Natural killer cell (primary cell): ENCODE data around the gene HAPLN3. TPM values are rescaled to one million over a fixed set of nuclear protein-coding genes. Genes with fewer than 3 reads are reported as not detected.

Experiments
- ATAC-seq, 3 donors: fragments of 150-1000 bp in 2 of 3; fragments of 200-7000 bp in 1 of 3; cut with Tn5 transposase; 1 replicate in 1 of 3; 2 replicates in 2 of 3; pipeline ENCODE4 v1.10.0; 2021; ENCODE audit warnings: mild to moderate bottlenecking in 2 of 3, moderate library complexity in 2 of 3
- DNase-seq, 2 donors: peaks; one replicate each; pipeline versions ENCODE4 v3.0.0 to v3.0.0-alpha.2; 2013 to 2021; ENCODE audit warnings: mixed read lengths in 1 of 2
- H3K27ac ChIP-seq: one replicate; pipeline ENCODE4 v1.5.1; 2013; ENCODE audit warnings: mild to moderate bottlenecking, low read length
- H3K27me3 ChIP-seq: one replicate; pipeline ENCODE4 v1.6.1; 2013; ENCODE audit warnings: low read length; ENCODE audit not compliant: control insufficient read depth, insufficient read depth
- H3K36me3 ChIP-seq: one replicate; pipeline ENCODE4 v1.6.1; 2013; ENCODE audit warnings: low read length; ENCODE audit not compliant: control insufficient read depth, insufficient read depth
- H3K4me1 ChIP-seq: one replicate; pipeline ENCODE4 v1.6.1; 2013; ENCODE audit warnings: low read length; ENCODE audit not compliant: control insufficient read depth, insufficient read depth
- H3K4me3 ChIP-seq: one replicate; pipeline ENCODE4 v1.5.1; 2013; ENCODE audit warnings: low read length
- H3K9me3 ChIP-seq: one replicate; pipeline ENCODE4 v1.6.1; 2013; ENCODE audit warnings: low read length; ENCODE audit not compliant: control insufficient read depth, insufficient read depth
- H3K27ac Mint-ChIP-seq, 2 donors: one replicate each; pipeline ENCODE4 v1.8.0; 2022; ENCODE audit warnings: mild to moderate bottlenecking in 2 of 2, mixed read lengths in 2 of 2, moderate library complexity in 1 of 2
- H3K27me3 Mint-ChIP-seq, 2 donors: one replicate each; pipeline ENCODE4 v1.8.0; 2022; ENCODE audit warnings: low read depth in 2 of 2, mixed read lengths in 2 of 2
- H3K36me3 Mint-ChIP-seq: one replicate; pipeline ENCODE4 v1.8.0; 2022; ENCODE audit warnings: mixed read lengths
- H3K4me1 Mint-ChIP-seq, 2 donors: one replicate each; pipeline ENCODE4 v1.8.0; 2022; ENCODE audit warnings: mixed read lengths in 2 of 2
- H3K4me3 Mint-ChIP-seq: one replicate; pipeline ENCODE4 v1.8.0; 2022; ENCODE audit warnings: mild to moderate bottlenecking, moderate library complexity, mixed read lengths
- H3K9me3 Mint-ChIP-seq, 2 donors: one replicate each; pipeline ENCODE4 v1.8.0; 2022; ENCODE audit warnings: mixed read lengths in 2 of 2
- WGBS: methylation state at CpG from one replicate; pipeline ENCODE4 v1.1.7; 2013; ENCODE audit warnings: missing lambda C conversion rate; ENCODE audit not compliant: insufficient coverage; 5-methylcytosine and 5-hydroxymethylcytosine counted together
- intact Hi-C: fragments of 100-400 bp; cut with micrococcal nuclease; formaldehyde crosslinking; loops from one replicate; pipeline ENCODE4 v1.14.2; 2022
- total RNA-seq, 4 donors: library from RNA; stranded (reverse); fragments of 120-200 nt in 1 of 4; gene quantifications; one replicate each; pipeline versions ENCODE4 v1.2.3 to v1.2.4, GENCODE V29; 2013 to 2022
- TF ChIP-seq, protein P1 (sequence below): fragments of 200-600 bp; IDR thresholded peaks from one replicate; pipeline ENCODE4 v1.8.0; 2022; ENCODE audit warnings: antibody characterized with exemption

HAPLN3 gene
- total RNA-seq, 3 donors from 2014 or later (not counting 1 experiment from before 2014, with no cell fraction given): 10.1 to 10.8 (median 10.4) TPM

DNA sequence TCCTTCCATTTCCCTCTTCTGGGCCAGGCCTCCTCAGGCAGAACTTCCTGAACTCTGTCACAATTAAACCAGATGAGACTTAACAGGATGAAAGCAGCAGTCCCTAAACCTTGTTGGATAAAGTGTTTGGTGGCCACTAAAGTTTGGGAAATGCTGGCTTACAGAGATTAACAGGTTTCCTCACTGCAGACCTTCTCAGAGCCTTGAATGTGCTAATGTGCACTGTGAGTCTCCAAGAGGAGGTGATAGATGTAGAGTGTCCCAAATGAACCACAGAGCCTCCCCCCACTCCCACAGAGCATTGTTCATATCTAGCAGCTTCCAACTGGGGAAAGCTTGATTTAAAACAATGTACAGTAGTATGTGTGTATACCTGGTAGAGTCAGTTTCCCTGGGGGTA lies 42.9 kb downstream of the HAPLN3 start:
- Mint-ChIP-seq H3K9me3 (peaks cover 0 to 3% of the 10 kb centered on the region in 2 donors), H3K27ac (no peak overlapping the region), H3K36me3 (no peaks in the 10 kb centered on the region), H3K4me3 (no peak overlapping the region), H3K4me1 (no peaks in the 10 kb centered on the region), H3K27me3 (peaks cover 3 to 9% of the 10 kb centered on the region in 2 donors)
- Histone ChIP-seq H3K9me3 (peaks cover 18% of the 10 kb centered on the region), H3K27me3 (no peaks in the 10 kb centered on the region), H3K4me1 (no peaks in the 10 kb centered on the region), H3K27ac (no peak overlapping the region), H3K4me3 (no peak overlapping the region), H3K36me3 (no peaks in the 10 kb centered on the region)
- DNase-seq (no peak), ATAC-seq (no peak)
- intact Hi-C loops: no loop called here
- TF ChIP-seq, protein P1, sequence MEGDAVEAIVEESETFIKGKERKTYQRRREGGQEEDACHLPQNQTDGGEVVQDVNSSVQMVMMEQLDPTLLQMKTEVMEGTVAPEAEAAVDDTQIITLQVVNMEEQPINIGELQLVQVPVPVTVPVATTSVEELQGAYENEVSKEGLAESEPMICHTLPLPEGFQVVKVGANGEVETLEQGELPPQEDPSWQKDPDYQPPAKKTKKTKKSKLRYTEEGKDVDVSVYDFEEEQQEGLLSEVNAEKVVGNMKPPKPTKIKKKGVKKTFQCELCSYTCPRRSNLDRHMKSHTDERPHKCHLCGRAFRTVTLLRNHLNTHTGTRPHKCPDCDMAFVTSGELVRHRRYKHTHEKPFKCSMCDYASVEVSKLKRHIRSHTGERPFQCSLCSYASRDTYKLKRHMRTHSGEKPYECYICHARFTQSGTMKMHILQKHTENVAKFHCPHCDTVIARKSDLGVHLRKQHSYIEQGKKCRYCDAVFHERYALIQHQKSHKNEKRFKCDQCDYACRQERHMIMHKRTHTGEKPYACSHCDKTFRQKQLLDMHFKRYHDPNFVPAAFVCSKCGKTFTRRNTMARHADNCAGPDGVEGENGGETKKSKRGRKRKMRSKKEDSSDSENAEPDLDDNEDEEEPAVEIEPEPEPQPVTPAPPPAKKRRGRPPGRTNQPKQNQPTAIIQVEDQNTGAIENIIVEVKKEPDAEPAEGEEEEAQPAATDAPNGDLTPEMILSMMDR: no peak

DNA sequence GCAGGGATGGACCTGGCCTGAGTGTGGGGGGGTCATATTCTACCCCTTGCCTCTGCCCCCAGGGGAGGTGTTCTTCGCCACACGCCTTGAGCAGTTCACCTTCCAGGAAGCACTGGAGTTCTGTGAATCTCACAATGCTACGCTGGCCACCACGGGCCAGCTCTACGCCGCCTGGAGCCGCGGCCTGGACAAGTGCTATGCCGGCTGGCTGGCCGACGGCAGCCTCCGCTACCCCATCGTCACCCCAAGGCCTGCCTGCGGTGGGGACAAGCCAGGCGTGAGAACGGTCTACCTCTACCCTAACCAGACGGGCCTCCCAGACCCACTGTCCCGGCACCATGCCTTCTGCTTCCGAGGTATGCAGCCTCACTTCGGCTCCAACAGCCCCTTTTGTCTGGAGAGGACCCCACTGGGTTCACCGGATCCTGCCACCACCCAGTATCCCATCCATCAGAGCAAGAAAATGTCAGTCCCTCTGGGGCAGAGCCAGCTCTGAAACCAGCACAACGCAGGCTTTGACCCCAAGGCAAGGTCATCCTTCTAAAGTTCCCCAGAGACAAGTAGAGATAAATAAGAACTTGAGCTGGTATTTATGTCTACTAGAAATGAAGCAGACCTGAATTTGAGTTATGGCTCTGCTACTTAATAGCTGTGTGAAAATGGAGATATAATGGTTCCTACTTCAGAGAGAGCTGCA lies 45.8 kb downstream of the HAPLN3 start:
- Mint-ChIP-seq H3K36me3 (no peaks in the 10 kb centered on the region), H3K4me1 (no peaks in the 10 kb centered on the region), H3K27ac (no peak overlapping the region), H3K4me3 (no peak overlapping the region), H3K27me3 (peaks cover 2 to 9% of the 10 kb centered on the region in 2 donors), H3K9me3 (peaks cover 0 to 2% of the 10 kb centered on the region in 2 donors)
- DNase-seq (no peak), ATAC-seq (no peak)
- TF ChIP-seq, protein P1: no peak
- no peaks in the 10 kb centered on the region for H3K27me3 ChIP-seq
- H3K9me3 ChIP-seq: peaks cover 9% of the 10 kb centered on the region
- WGBS: 92% methylated on average over 22 of the region's 22 CpGs
- H3K36me3 ChIP-seq: no peaks in the 10 kb centered on the region
- H3K27ac ChIP-seq: no peak overlapping the region
- no peak overlapping the region for H3K4me3 ChIP-seq
- intact Hi-C loops: no loop called here
- H3K4me1 ChIP-seq: no peaks in the 10 kb centered on the region

DNA sequence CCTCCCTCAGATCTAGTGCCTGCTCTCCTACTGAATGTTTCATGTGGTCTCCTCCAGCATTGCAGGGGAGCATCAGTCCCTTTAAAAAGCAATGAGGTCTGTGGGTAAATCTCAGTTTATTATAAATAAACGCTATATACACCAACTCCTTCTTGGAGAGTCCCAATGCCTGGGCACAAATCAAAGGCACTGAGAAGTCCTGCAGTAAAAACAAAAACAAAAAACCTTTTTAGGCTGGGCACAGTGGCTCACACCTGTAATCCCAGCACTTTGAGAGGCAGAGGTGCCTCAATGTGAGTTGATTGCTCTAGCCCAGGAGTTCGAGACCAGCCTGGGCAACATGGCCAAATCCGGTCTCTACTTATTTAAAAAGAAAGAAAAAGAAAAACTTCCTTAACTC lies 47.1 kb downstream of the HAPLN3 start:
- peaks cover 0 to 9% of the 10 kb centered on the region in 2 donors for H3K27me3 Mint-ChIP-seq
- Histone ChIP-seq H3K9me3 (no peaks in the 10 kb centered on the region), H3K27ac (no peak overlapping the region), H3K4me1 (no peaks in the 10 kb centered on the region), H3K36me3 (no peaks in the 10 kb centered on the region), H3K27me3 (no peaks in the 10 kb centered on the region), H3K4me3 (no peak overlapping the region)
- DNase-seq (no peak), ATAC-seq (no peak)
- no peak overlapping the region for H3K4me3 Mint-ChIP-seq
- intact Hi-C loops: no loop called here
- 93% methylated on average over 2 of the region's 3 CpGs for WGBS
- H3K27ac Mint-ChIP-seq: no peak overlapping the region
- TF ChIP-seq, protein P1: no peak
- H3K36me3 Mint-ChIP-seq: no peaks in the 10 kb centered on the region
- H3K4me1 Mint-ChIP-seq: no peaks in the 10 kb centered on the region
- no peaks in the 10 kb centered on the region for H3K9me3 Mint-ChIP-seq

DNA sequence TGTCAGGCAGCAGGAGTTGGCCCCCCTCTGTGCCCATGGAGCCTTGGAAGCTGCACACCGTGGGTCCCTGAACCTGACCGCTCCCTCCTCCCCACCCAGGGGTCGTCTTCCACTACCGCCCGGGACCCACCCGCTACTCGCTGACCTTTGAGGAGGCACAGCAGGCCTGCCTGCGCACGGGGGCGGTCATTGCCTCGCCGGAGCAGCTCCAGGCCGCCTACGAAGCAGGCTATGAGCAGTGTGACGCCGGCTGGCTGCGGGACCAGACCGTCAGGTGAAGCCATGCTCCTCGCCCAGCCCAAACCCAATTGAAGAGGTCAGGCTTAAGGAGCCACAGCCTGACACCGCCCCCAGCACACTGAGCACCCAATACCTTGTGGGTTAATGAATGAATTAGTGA lies 48.2 kb downstream of the HAPLN3 start:
- no peak overlapping the region for H3K27ac ChIP-seq
- no peaks in the 10 kb centered on the region for H3K4me1 ChIP-seq
- no peaks in the 10 kb centered on the region for H3K9me3 ChIP-seq
- H3K36me3 ChIP-seq: no peaks in the 10 kb centered on the region
- no peak overlapping the region for H3K27ac Mint-ChIP-seq
- H3K27me3 ChIP-seq: no peaks in the 10 kb centered on the region
- TF ChIP-seq, protein P1: no peak
- no peak for DNase-seq
- no peak overlapping the region for H3K4me3 Mint-ChIP-seq
- 91% methylated on average over 20 of the region's 20 CpGs for WGBS
- H3K9me3 Mint-ChIP-seq: no peaks in the 10 kb centered on the region
- peaks cover 0 to 4% of the 10 kb centered on the region in 2 donors for H3K27me3 Mint-ChIP-seq
- H3K4me1 Mint-ChIP-seq: no peaks in the 10 kb centered on the region
- no peaks in the 10 kb centered on the region for H3K36me3 Mint-ChIP-seq
- intact Hi-C loops: no loop called here
- no peak overlapping the region for H3K4me3 ChIP-seq
- no peak for ATAC-seq
